NB4 (cell line): ENCODE results near the gene CLMP.
"Not testable (repeated sequence)": the region's sequence is repeated elsewhere in the genome, so short reads cannot be mapped to it uniquely, and the experiment has no call there.

Experiments
- DNase-seq: peaks from one replicate; pipeline ENCODE4 v3.0.0; 2010; ENCODE audit warnings: low read depth
- H3K4me3 ChIP-seq: one replicate; pipeline ENCODE4 v1.5.1; 2011; ENCODE audit warnings: mild to moderate bottlenecking, low read depth, low read length, moderate library complexity
- MAX ChIP-seq: IDR thresholded peaks from 2 replicates; pipeline ENCODE4 v1.6.1; 2011; ENCODE audit warnings: low read depth, low read length
- MYC ChIP-seq: IDR thresholded peaks from 2 replicates; pipeline ENCODE4 v1.6.1; 2011; ENCODE audit warnings: low read depth, low read length
- POLR2A ChIP-seq: IDR thresholded peaks from 2 replicates; pipeline ENCODE4 v1.6.1; 2011; ENCODE audit warnings: mild to moderate bottlenecking; ENCODE audit not compliant: insufficient read length; ENCODE audit errors: extremely low read depth
- TF ChIP-seq, protein P1 (sequence below): IDR thresholded peaks from one replicate; pipeline ENCODE4 v1.5.1; 2012; ENCODE audit warnings: low read depth, low read length

The CLMP gene

GRCh38 chr11:123161376-123162030 lies 33.5 kb downstream of the CLMP start:
- TF ChIP-seq MYC (no peak), POLR2A (no peak), MAX (no peak)
- TF ChIP-seq, protein P1, sequence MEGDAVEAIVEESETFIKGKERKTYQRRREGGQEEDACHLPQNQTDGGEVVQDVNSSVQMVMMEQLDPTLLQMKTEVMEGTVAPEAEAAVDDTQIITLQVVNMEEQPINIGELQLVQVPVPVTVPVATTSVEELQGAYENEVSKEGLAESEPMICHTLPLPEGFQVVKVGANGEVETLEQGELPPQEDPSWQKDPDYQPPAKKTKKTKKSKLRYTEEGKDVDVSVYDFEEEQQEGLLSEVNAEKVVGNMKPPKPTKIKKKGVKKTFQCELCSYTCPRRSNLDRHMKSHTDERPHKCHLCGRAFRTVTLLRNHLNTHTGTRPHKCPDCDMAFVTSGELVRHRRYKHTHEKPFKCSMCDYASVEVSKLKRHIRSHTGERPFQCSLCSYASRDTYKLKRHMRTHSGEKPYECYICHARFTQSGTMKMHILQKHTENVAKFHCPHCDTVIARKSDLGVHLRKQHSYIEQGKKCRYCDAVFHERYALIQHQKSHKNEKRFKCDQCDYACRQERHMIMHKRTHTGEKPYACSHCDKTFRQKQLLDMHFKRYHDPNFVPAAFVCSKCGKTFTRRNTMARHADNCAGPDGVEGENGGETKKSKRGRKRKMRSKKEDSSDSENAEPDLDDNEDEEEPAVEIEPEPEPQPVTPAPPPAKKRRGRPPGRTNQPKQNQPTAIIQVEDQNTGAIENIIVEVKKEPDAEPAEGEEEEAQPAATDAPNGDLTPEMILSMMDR = no peak
- H3K4me3 ChIP-seq = no peak overlapping the region
- DNase-seq = no peak

DNA sequence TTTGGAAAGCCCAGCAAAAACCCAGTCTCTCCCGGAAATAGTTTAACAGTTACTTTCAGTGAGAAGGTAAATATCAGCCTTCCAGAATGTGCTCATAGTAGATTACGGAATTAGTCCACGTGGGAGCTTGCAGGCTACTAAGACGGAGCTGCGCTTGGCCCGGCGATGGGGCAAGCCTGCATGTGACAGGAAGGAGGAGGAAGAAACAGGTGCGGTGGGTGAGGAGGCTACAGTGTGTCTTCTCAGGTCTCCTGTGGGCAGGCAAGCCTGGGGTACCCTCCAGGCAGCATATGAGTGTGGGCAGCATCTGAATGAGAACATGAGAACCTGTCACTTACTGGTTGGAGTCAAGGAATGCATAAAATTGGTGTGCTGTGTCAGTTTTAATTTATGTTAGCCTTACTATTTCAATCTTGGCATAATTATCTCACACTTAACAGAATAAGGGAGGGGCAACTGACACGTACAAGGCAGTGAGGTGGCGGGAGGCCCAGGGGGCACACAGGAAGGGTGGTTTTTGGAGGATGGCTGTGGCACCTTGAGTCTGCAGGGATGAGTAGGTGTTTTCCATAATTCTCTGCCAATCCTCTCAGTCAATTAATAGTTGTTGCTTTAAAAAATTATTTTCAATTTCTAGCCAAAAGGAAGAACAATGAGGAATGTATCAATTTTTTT lies 35.7 kb downstream of the CLMP start:
- no peak for DNase-seq
- TF ChIP-seq MYC = no peak
- TF ChIP-seq POLR2A = no peak
- TF ChIP-seq, protein P1 = no peak
- TF ChIP-seq MAX = no peak
- H3K4me3 ChIP-seq = no peak overlapping the region

- no peak for TF ChIP-seq MAX
- TF ChIP-seq, protein P1 = no peak
- no peak for TF ChIP-seq POLR2A
- TF ChIP-seq MYC = no peak
- DNase-seq = no peak
- no peak overlapping the region for H3K4me3 ChIP-seq
Measured at GRCh38 chr11:123158033-123159003, 36.7 kb downstream of the CLMP start.

DNA sequence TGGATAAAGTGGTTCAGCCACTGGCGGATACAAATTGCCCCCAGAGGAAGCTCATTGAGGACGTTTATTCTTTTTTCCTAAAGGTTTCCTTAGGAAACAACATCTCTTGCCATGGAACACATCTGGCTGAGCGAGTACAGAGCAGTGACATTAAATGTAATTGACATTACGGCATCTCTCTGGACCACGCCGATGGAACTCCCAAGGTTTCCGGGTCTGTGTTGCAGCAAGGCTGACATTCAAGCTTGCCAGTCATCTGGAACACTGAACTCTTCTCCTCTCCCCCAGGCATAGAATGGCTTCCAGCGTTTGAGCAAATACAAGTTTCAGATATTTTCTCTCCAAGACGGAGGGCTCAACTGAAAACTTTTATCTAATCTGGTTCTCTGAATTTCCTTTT lies 42.1 kb downstream of the CLMP start:
- DNase-seq = no peak
- TF ChIP-seq, protein P1 = no peak
- no peak for TF ChIP-seq MYC
- no peak for TF ChIP-seq POLR2A
- TF ChIP-seq MAX = no peak
- H3K4me3 ChIP-seq = no peak overlapping the region

DNA sequence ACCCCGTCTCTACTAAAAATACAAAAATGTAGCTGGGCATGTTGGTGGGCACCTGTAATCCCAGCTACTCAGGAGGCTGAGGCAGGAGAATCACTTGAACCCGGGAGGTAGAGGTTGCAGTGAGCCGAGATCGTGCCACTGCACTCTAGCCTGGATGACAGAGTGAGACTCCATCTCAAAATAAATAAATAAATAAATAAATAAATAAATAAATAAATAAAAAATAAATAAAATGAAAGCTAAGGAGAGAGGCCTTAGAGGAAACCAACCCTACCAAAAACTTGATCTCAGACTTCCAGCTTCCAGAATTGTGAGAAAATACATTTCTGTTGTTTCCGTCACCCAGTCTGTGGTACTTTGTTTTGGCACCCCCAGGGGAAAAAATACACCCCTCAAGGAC lies 42.7 kb downstream of the CLMP start:
- not testable (repeated sequence) for H3K4me3 ChIP-seq, DNase-seq

GRCh38 chr11:123151796-123152195 lies 43.3 kb downstream of the CLMP start:
- DNase-seq = no peak
- TF ChIP-seq MYC (no peak), POLR2A (no peak), MAX (no peak)
- TF ChIP-seq, protein P1 = no peak
- no peak overlapping the region for H3K4me3 ChIP-seq
